ENCODE data around the gene SYT12.
A peak's percentile ranks its signal among the peaks of the same experiment; 100 is the strongest.

Gene SYT12

DNA sequence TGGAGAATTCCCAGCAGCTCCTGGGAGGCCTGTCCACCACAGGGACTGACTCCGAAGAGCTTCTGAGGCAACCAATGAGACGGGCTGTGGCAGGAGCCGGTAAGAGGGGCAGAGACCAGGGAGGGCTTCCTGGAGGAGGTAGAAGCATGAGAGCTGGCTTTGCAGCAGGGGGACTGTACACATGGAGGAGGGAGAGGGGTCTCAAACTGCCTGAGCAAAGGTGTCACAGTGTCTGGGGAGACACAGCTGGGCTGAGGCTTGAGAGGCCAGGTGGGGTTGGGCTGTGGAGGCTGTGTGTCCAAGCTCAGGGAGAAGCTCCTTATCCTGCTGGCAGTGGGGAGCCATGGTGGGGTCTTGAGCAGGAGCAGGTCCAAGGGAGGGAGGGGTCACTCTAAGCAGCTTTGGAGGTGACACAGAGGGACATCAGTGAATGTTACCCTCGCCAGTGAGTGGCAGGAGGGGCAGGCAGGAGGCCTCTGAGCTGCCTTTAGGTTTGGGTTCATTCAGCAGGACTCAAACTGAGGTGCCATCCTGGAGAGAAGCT, 29.1 kb downstream of the SYT12 start:
- no peak for FAIRE-seq
- TF ChIP-seq TAF1 (IDR thresholded peaks at IDR 0.05; ENCODE audit: low read depth, low read length), result no peak
- no peak for DNase-seq (ENCODE audit: insufficient read length, low spot score)

GRCh38 chr11:67052891-67053290, 30.0 kb downstream of the SYT12 start:
- TF ChIP-seq SPI1 (IDR thresholded peaks at IDR 0.05; ENCODE audit: low read depth, low read length) (no peak), POU2F2 (IDR thresholded peaks at IDR 0.05; ENCODE audit: low read depth, low read length) (no peak)
- FAIRE-seq (no peak), DNase-seq (ENCODE audit: insufficient read length, low spot score) (no peak)

- peak; percentile 86 for FAIRE-seq
- peak; percentile 78 for DNase-seq (ENCODE audit: insufficient read length, low spot score)
- TF ChIP-seq POLR2A (IDR thresholded peaks at IDR 0.05; ENCODE audit: low read depth, low read length), result no peak
- TF ChIP-seq PAX5 (IDR thresholded peaks at IDR 0.05; ENCODE audit: insufficient read depth, low read length, severe bottlenecking), result no peak
- no peak for TF ChIP-seq SPI1 (IDR thresholded peaks at IDR 0.05; ENCODE audit: low read depth, low read length)
- no peak for TF ChIP-seq TAF1 (IDR thresholded peaks at IDR 0.05; ENCODE audit: low read depth, low read length)
- no peak for TF ChIP-seq POU2F2 (IDR thresholded peaks at IDR 0.05; ENCODE audit: low read depth, low read length)
- TF ChIP-seq POLR2AphosphoS5 (IDR thresholded peaks at IDR 0.05; ENCODE audit: low read depth, low read length), result no peak
These were observed 31.0 kb downstream of the SYT12 start for GRCh38 chr11:67053896-67054329.

DNA sequence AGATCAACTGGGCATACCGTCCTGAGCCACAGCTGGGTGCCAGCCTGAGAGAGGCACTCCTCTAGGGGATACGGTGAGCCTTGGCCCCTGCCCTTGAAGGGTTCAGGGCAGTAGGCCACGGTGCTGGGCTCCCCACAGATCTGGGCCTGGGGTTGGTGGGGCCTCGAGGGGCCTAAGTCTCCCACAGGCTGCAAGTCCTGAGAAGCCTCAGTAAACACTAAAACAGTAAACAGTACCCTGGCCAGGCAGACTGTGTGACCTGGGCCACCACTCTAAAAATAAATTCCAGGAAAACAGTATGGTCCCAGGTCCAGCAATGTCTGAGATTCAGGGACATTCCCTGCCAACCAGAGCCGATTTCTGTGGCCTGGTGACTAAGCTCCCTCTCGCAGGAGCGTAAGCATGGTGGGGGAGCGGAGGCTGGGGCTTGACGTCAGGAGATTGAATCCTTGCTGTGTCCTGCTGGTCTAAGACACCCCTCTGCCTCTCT, 31.5 kb downstream of the SYT12 start:
- TF ChIP-seq TAF1 (IDR thresholded peaks at IDR 0.05; ENCODE audit: low read depth, low read length) (no peak), SPI1 (IDR thresholded peaks at IDR 0.05; ENCODE audit: low read depth, low read length) (no peak), POLR2A (IDR thresholded peaks at IDR 0.05; ENCODE audit: low read depth, low read length) (no peak), POLR2AphosphoS5 (IDR thresholded peaks at IDR 0.05; ENCODE audit: low read depth, low read length) (no peak), PAX5 (IDR thresholded peaks at IDR 0.05; ENCODE audit: insufficient read depth, low read length, severe bottlenecking) (no peak), POU2F2 (IDR thresholded peaks at IDR 0.05; ENCODE audit: low read depth, low read length) (no peak)
- FAIRE-seq, result no peak
- DNase-seq (ENCODE audit: insufficient read length, low spot score), result no peak

DNA sequence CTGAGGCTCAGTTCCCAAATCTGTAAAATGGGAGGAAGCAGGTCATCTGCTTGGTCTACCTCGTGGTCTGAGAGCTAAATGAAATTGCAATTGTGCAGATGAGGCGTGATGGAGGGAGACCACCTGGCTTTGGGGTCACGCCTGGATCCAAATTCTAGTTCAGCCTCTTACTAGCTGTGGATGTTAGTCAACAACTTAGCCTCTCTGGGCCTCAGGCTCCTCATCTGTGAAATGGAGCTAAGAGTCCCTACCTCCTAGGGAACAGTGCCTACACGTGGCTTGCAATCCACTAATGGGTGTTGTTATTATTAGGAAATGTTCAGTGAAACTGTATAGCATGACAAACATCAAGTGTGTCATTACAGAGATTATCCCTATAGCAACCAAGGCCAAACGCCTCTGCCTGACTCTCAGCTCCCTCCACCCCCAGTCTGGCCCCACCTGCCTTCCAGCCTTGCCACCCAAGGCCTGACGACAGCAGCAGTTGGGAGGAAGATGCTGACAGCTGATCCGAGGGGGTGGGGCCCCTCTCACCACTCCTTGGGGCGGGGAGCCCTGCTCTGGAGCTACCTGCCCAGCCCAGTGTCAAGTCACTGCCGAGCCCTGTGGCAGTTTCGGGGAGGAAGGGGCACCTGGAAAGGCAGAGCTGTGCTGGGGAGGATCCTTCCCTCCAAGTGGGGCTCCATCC, 32.0 kb downstream of the SYT12 start:
- FAIRE-seq, result peak; percentile 81
- TF ChIP-seq SPI1 (IDR thresholded peaks at IDR 0.05; ENCODE audit: low read depth, low read length), result no peak
- TF ChIP-seq POLR2AphosphoS5 (IDR thresholded peaks at IDR 0.05; ENCODE audit: low read depth, low read length), result no peak
- no peak for TF ChIP-seq PAX5 (IDR thresholded peaks at IDR 0.05; ENCODE audit: insufficient read depth, low read length, severe bottlenecking)
- TF ChIP-seq POU2F2 (IDR thresholded peaks at IDR 0.05; ENCODE audit: low read depth, low read length), result no peak
- no peak for TF ChIP-seq POLR2A (IDR thresholded peaks at IDR 0.05; ENCODE audit: low read depth, low read length)
- no peak for TF ChIP-seq TAF1 (IDR thresholded peaks at IDR 0.05; ENCODE audit: low read depth, low read length)
- peak; percentile 59 for DNase-seq (ENCODE audit: insufficient read length, low spot score)

- DNase-seq (ENCODE audit: insufficient read length, low spot score) (no peak), FAIRE-seq (peak; percentile 76)
- TF ChIP-seq POLR2A (IDR thresholded peaks at IDR 0.05; ENCODE audit: low read depth, low read length), result no peak
- no peak for TF ChIP-seq POU2F2 (IDR thresholded peaks at IDR 0.05; ENCODE audit: low read depth, low read length)
- TF ChIP-seq PAX5 (IDR thresholded peaks at IDR 0.05; ENCODE audit: insufficient read depth, low read length, severe bottlenecking), result no peak
- no peak for TF ChIP-seq POLR2AphosphoS5 (IDR thresholded peaks at IDR 0.05; ENCODE audit: low read depth, low read length)
- TF ChIP-seq TAF1 (IDR thresholded peaks at IDR 0.05; ENCODE audit: low read depth, low read length), result no peak
- TF ChIP-seq SPI1 (IDR thresholded peaks at IDR 0.05; ENCODE audit: low read depth, low read length), result no peak
These were observed 32.9 kb downstream of the SYT12 start for GRCh38 chr11:67055812-67056211.

GRCh38 chr11:67056267-67057204, 33.6 kb downstream of the SYT12 start, which contains the start of gene RHOD:
TSS of gene RHOD (plus strand) at chr11:67056847. CDS start at chr11:67056903, 56 bp downstream.
- FAIRE-seq (peak; percentile 13), DNase-seq (ENCODE audit: insufficient read length, low spot score) (peak; percentile 56)
- TF ChIP-seq TAF1 (IDR thresholded peaks at IDR 0.05; ENCODE audit: low read depth, low read length) (no peak), POU2F2 (IDR thresholded peaks at IDR 0.05; ENCODE audit: low read depth, low read length) (no peak), POLR2AphosphoS5 (IDR thresholded peaks at IDR 0.05; ENCODE audit: low read depth, low read length) (no peak), POLR2A (IDR thresholded peaks at IDR 0.05; ENCODE audit: low read depth, low read length) (no peak), SPI1 (IDR thresholded peaks at IDR 0.05; ENCODE audit: low read depth, low read length) (no peak), PAX5 (IDR thresholded peaks at IDR 0.05; ENCODE audit: insufficient read depth, low read length, severe bottlenecking) (no peak)

GRCh38 chr11:67057205-67057672, 34.3 kb downstream of the SYT12 start:
- TF ChIP-seq TAF1 (IDR thresholded peaks at IDR 0.05; ENCODE audit: low read depth, low read length), result no peak
- no peak for TF ChIP-seq SPI1 (IDR thresholded peaks at IDR 0.05; ENCODE audit: low read depth, low read length)
- no peak for TF ChIP-seq POLR2AphosphoS5 (IDR thresholded peaks at IDR 0.05; ENCODE audit: low read depth, low read length)
- no peak for TF ChIP-seq PAX5 (IDR thresholded peaks at IDR 0.05; ENCODE audit: insufficient read depth, low read length, severe bottlenecking)
- no peak for TF ChIP-seq POU2F2 (IDR thresholded peaks at IDR 0.05; ENCODE audit: low read depth, low read length)
- no peak for TF ChIP-seq POLR2A (IDR thresholded peaks at IDR 0.05; ENCODE audit: low read depth, low read length)
- no peak for DNase-seq (ENCODE audit: insufficient read length, low spot score)
- FAIRE-seq, result no peak

- no peak for TF ChIP-seq POLR2AphosphoS5 (IDR thresholded peaks at IDR 0.05; ENCODE audit: low read depth, low read length)
- TF ChIP-seq POLR2A (IDR thresholded peaks at IDR 0.05; ENCODE audit: low read depth, low read length), result no peak
- TF ChIP-seq PAX5 (IDR thresholded peaks at IDR 0.05; ENCODE audit: insufficient read depth, low read length, severe bottlenecking), result no peak
- no peak for TF ChIP-seq POU2F2 (IDR thresholded peaks at IDR 0.05; ENCODE audit: low read depth, low read length)
- TF ChIP-seq TAF1 (IDR thresholded peaks at IDR 0.05; ENCODE audit: low read depth, low read length), result no peak
- no peak for TF ChIP-seq SPI1 (IDR thresholded peaks at IDR 0.05; ENCODE audit: low read depth, low read length)
- FAIRE-seq, result no peak
- DNase-seq (ENCODE audit: insufficient read length, low spot score), result no peak
These were observed 35.6 kb downstream of the SYT12 start for GRCh38 chr11:67058506-67058905.

Data from GM12891 (cell line).